ENCODE data around the gene TRABD2A.
A peak's percentile ranks its signal among the peaks of the same experiment; 100 is the strongest.
"Not testable (repeated sequence)": the region's sequence is repeated elsewhere in the genome, so short reads cannot be mapped to it uniquely, and the experiment has no call there.

The TRABD2A gene

GRCh38 chr2:84811839-84812431 is 68.9 kb downstream of the TRABD2A start:
- no peak for DNase-seq

- DNase-seq = no peak
These were observed 72.6 kb downstream of the TRABD2A start for GRCh38 chr2:84808279-84808678.

DNA sequence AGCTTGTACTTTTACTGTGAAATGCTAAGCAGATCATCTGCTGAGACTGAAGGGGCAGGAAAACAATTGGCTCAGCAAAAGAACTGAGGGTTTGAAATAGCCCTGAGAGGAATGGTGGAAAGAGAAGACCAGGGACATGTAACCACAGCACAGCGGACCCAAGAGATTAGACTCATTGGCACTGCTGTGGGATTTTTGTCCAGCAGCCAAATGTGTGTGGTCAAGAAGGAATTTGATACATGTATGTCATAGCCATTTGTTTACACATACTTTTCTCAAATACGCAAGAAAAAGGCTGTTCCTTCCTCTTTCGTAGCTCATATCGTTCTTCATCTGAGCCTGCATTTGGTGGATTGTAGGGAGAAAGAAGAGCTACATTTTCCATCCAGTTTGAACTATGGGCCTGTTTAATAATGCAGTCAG is 73.8 kb downstream of the TRABD2A start:
- DNase-seq = no peak

DNA sequence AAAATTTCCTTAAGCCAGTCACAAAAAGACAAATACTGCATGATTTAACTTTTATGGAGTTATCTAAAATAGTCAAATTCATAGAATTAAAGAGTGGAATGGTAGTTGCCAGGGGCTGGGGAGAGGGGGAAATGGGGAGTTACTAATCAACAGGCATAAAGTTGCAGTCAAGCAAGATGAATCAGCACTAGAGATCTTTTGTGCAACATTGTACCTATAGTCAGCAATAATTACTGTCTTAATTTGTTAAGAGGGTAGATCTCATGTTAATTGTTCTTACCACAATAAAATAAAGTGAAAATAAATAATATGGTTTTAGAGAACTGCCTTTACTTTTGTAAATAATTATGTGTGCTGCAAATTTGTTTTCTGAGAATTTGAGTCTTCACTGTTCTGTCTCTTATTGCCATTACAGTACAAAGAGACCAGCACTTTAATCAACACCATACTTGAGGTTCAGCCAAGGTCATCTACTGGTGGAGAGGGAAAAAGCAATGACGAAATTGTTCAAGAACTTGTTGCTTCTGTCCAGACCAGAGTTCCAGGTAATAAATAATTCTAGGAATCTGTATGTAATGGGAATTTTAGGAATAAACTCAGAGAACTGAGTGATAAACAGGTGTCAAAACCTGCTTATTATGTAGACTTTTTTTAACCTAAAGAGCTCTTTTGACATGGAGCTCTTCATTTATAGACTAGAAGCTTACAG is 75.5 kb downstream of the TRABD2A start:
- DNase-seq = no peak

DNA sequence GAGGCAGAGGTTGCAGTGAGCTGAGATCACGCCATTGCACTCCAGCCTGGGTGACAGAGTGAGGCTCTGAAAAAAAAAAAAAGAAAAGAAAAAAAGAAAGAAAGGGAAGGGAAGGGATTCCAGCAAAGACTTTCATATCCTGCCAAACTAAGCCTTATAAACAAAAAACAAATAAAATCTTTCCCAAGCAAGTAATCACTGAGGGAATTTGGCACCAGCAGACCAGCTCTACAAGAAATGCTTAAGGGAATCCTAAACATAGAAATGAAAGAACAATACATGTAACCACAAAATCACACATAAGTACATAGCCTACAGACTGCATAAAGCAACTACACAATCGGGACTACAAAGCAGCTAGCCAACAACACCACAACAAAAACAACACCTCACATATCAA is 79.1 kb downstream of the TRABD2A start:
- no peak for DNase-seq

GRCh38 chr2:84800194-84800805 is 80.6 kb downstream of the TRABD2A start:
- no peak for DNase-seq

DNA sequence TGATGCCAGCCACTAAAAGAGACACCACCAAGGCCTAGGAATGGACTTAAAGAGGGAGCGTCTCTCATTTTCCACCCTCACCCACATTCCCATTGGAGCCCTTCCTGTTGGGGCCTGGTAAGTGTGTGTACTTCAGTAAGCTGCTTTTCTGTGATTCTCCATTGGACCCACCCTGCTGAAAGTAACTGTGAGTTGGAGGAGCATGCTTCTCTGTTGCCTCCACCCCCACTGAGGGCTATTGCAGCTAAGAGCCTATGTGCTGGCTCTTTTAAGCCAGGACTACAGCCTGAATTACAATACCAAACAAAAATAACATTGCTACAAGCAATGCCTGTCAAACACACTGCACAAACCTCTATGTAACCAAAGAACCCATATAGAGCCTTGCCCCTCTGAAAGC is 81.1 kb downstream of the TRABD2A start:
- DNase-seq = no peak

DNA sequence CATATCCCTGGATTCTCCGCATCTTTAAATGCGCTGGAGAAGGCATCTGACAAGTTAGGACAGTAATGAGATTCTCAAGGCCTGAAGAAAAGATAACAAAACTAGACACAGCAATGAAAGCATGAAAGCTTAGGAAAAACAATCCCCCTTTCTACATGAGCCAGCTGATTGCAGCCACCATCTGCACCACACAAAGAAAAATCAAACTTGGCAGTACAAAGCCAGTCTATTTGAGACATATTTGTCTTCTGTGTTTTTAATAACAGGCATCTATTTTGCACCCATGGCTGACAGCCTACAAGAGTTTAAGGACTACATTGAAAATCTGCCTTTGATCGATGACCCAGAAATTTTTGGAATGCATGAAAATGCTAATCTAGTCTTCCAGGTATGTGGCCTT is 83.6 kb downstream of the TRABD2A start:
- no peak for DNase-seq

DNA sequence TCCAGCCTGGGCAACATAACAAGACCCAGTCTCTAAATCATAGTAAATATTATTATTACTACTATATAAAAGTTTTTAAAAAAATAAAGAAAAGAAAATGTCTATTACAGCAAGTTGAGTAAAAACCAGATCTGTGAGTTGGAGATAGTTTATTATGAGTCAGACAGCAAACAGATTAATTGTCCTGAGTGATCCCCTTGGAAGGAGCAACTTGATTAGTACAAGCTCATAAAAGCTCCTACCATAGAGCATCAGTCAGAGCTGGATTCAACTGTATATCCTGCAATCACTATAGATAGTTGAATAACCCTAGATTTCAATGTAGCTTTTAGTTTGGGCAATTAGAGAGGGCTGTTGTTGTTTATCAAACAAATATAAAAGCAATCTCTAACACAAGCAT is 84.1 kb downstream of the TRABD2A start:
- DNase-seq = no peak

GRCh38 chr2:84793641-84794040 is 87.2 kb downstream of the TRABD2A start:
- DNase-seq = no peak

DNA sequence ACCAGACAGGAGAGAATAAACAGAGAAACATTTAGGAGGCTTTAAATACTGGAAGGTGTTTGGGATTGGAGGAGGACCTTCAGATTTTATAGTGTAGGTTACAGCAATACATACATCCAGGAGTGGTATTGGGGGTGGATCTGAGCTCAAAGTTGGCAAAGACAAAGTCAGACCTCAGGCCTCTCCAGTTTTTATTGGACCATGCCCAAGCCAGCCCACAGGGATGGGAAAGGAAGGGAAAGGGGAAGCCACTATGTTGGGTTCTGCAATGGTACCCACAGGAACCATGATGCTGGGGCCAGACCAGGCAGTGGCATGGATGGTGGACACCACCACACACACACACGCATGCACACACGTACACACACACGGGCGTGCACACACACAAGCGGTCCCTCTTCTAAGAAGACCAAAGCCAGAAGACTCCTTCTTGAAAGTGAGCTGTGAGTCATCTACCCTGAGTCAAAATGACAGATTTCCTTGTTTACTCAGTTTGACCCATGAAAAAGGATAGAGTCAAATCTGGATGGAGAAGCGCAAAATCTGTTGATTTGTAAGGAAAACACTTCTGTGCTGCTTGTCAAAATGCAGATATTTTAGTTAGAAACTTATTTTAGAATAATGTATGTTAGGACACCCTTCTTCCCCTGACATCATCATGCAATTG is 87.9 kb downstream of the TRABD2A start:
- no peak for DNase-seq

DNA sequence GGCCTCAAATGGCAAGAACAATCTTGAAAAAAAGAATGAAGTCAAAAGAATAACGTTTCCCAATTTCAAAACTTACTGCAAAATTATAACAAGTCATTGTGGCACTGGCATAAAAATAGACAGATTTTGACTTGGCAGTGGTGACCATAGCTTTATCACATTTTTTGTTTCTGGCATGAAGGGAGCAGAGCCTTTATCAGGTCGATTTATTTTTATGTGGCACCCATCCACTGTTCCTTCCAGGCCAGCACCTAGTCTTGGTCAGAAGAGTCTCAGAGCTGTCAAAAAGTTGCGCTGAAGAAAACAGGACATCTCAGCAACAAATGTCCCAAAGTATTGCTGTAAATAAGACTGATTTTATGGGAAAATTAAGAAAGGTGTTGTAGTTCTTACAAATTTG is 92.4 kb downstream of the TRABD2A start:
- DNase-seq = no peak

GRCh38 chr2:84788027-84788426 is 92.9 kb downstream of the TRABD2A start:
- DNase-seq = no peak

GRCh38 chr2:84786601-84787000 is 94.3 kb downstream of the TRABD2A start:
- DNase-seq = no peak

DNA sequence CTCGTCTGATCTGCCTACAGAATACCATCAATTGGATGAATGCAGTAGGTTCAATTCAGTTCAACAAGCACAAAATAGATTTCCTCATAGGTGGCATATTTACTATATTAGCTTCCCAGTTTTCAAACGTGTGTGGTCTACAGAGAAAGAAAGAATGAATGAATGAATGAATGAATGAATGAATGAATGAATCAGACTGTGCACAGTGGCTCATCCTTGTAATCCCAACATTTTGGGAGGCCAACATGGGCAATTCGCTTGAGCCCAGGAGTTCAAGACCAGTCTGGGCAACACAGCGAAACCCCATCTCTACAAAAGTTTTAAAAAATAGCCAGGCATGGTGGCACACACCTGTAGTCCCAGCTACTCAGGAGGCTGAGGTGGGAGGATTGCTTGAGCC is 94.9 kb downstream of the TRABD2A start:
- no peak for DNase-seq

DNA sequence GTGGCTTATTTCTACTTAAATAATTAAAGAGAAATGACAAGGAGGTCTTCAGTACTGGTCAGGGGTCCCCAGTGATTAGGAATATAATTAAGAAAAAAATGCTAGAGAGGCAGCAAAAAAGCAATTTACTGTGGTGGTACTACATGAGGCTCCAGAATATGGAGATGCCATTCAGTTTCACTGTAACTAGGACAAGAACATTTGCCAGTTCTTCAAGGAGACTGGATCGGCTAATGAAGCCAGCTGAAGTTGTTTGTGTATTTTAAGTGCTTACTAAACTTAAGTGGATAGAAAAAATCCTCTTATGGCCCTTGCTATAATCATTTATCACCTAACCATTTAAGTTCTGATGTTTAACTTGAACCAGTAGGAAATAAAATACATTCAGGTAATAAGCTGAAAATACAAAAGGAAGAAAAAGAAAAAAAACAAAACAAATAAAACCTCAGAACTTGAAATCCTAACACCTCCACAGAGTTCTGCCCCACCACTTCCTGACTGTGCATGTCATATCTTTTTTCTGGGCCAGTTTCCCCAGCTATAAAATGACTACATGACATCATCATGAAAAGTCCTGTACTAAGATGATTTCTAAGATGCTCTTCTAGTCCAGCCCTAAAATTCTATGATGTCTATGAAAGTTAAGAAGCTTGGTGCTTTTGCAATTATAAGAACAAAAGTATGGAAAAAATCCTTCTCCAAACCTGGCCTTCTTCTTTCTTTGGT is 98.0 kb downstream of the TRABD2A start:
- DNase-seq = peak; percentile 55 to 71

GRCh38 chr2:84781942-84782716 is 98.8 kb downstream of the TRABD2A start:
- DNase-seq = peak; percentile 59 to 65

- no peak for DNase-seq
These were observed 101.1 kb downstream of the TRABD2A start for GRCh38 chr2:84779781-84780180.

- DNase-seq = peak in 1 of 2 donors; percentile 14
These were observed 101.8 kb downstream of the TRABD2A start for GRCh38 chr2:84778911-84779690.

DNA sequence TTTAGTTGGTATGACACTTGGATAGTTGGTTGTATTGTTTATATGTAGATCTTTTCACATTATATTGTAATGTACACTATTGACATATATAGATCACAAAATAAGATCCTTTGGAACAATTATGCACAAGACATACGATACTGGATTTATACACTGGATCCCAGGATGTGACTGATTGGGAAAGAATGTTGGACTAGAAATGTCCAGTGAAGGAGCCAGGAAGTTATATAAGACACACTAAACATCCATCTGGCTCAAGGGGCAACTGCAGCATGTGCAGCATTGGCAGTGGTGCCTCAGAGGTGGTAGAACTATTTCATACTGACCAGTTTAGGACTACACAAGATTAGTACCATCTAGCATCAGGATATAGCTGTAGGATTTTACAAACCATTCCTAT is 104.9 kb downstream of the TRABD2A start:
- DNase-seq = no peak

- DNase-seq = not testable (repeated sequence)
These were observed 107.3 kb downstream of the TRABD2A start for GRCh38 chr2:84773562-84773961.
